SU-DHL-6 (cell line): ENCODE measurements around the gene NBEA.

Source experiments
- H2AFZ ChIP-seq: fragments of 200-600 bp; sonication (generic); 2 replicates; pipeline ENCODE4 v1.6.1; 2014; ENCODE audit warnings: low read depth, mild to moderate bottlenecking, moderate library complexity, mixed read lengths, antibody characterized with exemption, low read length; ENCODE audit not compliant: severe bottlenecking
- H3F3A ChIP-seq: fragments of 200-600 bp; shearing (Covaris generic); 2 replicates; pipeline ENCODE4 v1.6.0; 2016; ENCODE audit warnings: antibody characterized with exemption, mild to moderate bottlenecking; ENCODE audit not compliant: insufficient read depth
- H3K27ac ChIP-seq: fragments of 200-600 bp; sonication (generic); 2 replicates; pipeline ENCODE4 v1.5.1; 2016; ENCODE audit warnings: low read depth, mild to moderate bottlenecking, low read length, moderate library complexity, mixed read lengths
- H3K27me3 ChIP-seq: fragments of 200-600 bp; sonication (generic), shearing (Covaris generic); 2 replicates; pipeline ENCODE4 v1.6.0; 2014; ENCODE audit warnings: mild to moderate bottlenecking, low read length
- H3K36me3 ChIP-seq: fragments of 200-600 bp; sonication (generic); 2 replicates; pipeline ENCODE4 v1.6.1; 2014; ENCODE audit warnings: mild to moderate bottlenecking, low read length, mixed read lengths
- H3K4me2 ChIP-seq: fragments of 300-600, 200-600 bp; shearing (Covaris generic), sonication (generic); 2 replicates; pipeline ENCODE4 v1.6.0; 2014; ENCODE audit warnings: low read length, low read depth, mild to moderate bottlenecking; ENCODE audit not compliant: poor library complexity, severe bottlenecking
- H3K4me3 ChIP-seq: fragments of 200-600 bp; sonication (generic); 2 replicates; pipeline ENCODE4 v1.5.1; 2014; ENCODE audit warnings: antibody characterized with exemption, low read length, mild to moderate bottlenecking, mixed read lengths; ENCODE audit not compliant: insufficient read depth, poor library complexity, severe bottlenecking
- H3K79me2 ChIP-seq: fragments of 200-600 bp; sonication (generic); 2 replicates; pipeline ENCODE4 v1.6.1; 2014; ENCODE audit warnings: mild to moderate bottlenecking, low read length, moderate library complexity; ENCODE audit not compliant: insufficient read depth
- H3K9ac ChIP-seq: fragments of 200-600 bp; sonication (generic); 2 replicates; pipeline ENCODE4 v1.7.0; 2014; ENCODE audit warnings: mild to moderate bottlenecking, low read length
- H3K9me2 ChIP-seq: fragments of 200-600 bp; sonication (generic); replicated peaks from 2 replicates; pipeline ENCODE4 v1.6.1; 2014; ENCODE audit warnings: low read length; ENCODE audit not compliant: insufficient read depth
- H3K9me3 ChIP-seq: fragments of 200-600 bp; sonication (generic); 2 replicates; pipeline ENCODE4 v1.6.1; 2014; ENCODE audit warnings: low read length, mixed read lengths; ENCODE audit not compliant: insufficient read depth
- H4K20me1 ChIP-seq: fragments of 200-600 bp; sonication (generic); 2 replicates; pipeline ENCODE4 v1.6.1; 2014; ENCODE audit warnings: low read depth, mild to moderate bottlenecking, antibody characterized with exemption, low read length, moderate library complexity, mixed read lengths
- EZH2phosphoT487 ChIP-seq: fragments of 200-600 bp; sonication (generic), shearing (Covaris generic); conservative IDR thresholded peaks from 2 replicates; pipeline ENCODE4 v1.6.1; 2018; ENCODE audit warnings: mild to moderate bottlenecking, antibody characterized with exemption, low read length, moderate library complexity, mixed read lengths
- TF ChIP-seq, protein P1 (sequence below): fragments of 200-600 bp; sonication (generic); IDR thresholded peaks from one replicate; pipeline ENCODE4 v1.5.1; 2017; ENCODE audit warnings: antibody characterized with exemption, mild to moderate bottlenecking, low read length, moderate library complexity; ENCODE audit not compliant: insufficient read depth, poor library complexity, severe bottlenecking

The NBEA gene

DNA sequence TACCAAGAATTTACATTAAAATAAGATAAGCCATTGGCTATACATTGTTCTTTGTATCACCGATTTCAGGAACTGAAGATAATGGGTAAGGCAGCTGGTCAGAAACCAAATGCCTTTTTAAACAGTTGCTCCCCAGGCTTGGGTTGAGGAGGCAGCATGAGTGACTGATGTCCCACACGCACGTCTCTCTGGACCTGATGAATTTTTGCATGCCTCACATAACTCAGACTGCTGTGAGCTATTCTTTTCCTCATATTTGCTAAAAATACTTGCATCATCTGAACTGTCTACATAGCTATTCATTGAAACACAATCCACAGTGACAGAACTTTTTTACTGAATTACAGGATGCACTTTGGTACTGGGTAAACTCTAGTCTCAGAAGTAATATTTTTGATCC, 658.1 kb downstream of the NBEA start:
- H3K79me2 ChIP-seq = no peaks in the 10 kb centered on the region
- no peak overlapping the region for H3K27ac ChIP-seq
- no peaks in the 10 kb centered on the region for H3K27me3 ChIP-seq
- H2AFZ ChIP-seq = no peak overlapping the region
- no peaks in the 10 kb centered on the region for H3K9me3 ChIP-seq
- H3K9me2 ChIP-seq = no peaks in the 10 kb centered on the region
- H3K4me2 ChIP-seq = no peak overlapping the region
- no peak overlapping the region for H3K4me3 ChIP-seq
- no peak overlapping the region for H3K9ac ChIP-seq
- H3F3A ChIP-seq = no peaks in the 10 kb centered on the region
- H4K20me1 ChIP-seq = no peaks in the 10 kb centered on the region
- TF ChIP-seq, protein P1, sequence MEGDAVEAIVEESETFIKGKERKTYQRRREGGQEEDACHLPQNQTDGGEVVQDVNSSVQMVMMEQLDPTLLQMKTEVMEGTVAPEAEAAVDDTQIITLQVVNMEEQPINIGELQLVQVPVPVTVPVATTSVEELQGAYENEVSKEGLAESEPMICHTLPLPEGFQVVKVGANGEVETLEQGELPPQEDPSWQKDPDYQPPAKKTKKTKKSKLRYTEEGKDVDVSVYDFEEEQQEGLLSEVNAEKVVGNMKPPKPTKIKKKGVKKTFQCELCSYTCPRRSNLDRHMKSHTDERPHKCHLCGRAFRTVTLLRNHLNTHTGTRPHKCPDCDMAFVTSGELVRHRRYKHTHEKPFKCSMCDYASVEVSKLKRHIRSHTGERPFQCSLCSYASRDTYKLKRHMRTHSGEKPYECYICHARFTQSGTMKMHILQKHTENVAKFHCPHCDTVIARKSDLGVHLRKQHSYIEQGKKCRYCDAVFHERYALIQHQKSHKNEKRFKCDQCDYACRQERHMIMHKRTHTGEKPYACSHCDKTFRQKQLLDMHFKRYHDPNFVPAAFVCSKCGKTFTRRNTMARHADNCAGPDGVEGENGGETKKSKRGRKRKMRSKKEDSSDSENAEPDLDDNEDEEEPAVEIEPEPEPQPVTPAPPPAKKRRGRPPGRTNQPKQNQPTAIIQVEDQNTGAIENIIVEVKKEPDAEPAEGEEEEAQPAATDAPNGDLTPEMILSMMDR = no peak
- no peak for TF ChIP-seq EZH2phosphoT487
- no peaks in the 10 kb centered on the region for H3K36me3 ChIP-seq

DNA sequence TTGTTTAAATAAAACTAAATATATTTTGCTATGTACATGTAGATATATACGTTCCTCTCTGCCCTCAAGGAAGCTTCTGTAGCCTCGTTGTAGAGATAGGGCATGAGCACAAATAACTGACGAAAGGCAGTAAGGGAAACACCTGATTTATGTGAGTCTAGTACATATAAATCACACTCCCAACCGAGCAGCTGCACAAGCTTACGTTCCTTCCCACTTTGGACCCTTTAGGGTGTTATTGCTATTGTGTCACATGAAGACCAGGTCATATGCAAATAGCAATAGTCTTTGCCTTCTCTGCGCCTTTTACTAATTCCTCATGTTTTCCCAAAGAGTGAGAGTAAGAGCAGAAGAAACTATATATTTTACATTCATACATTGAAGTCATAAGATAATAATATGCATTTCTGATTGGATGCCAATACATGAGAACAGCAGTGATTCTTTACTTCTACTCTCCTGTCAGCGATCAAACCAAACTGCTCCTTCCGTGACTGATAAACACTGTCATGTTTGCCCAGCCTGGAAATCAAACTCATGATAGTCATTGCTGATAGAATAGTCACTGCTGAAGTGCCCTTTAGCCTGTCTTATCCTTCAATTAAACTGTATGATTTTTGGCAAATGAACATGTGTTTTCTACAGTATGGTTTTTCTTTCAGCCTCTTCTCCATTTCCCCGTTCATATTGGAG, 661.7 kb downstream of the NBEA start:
- H3K27me3 ChIP-seq = no peaks in the 10 kb centered on the region
- no peak overlapping the region for H3K4me3 ChIP-seq
- H3K27ac ChIP-seq = no peak overlapping the region
- no peaks in the 10 kb centered on the region for H3K9me3 ChIP-seq
- TF ChIP-seq, protein P1 = no peak
- no peak for TF ChIP-seq EZH2phosphoT487
- no peaks in the 10 kb centered on the region for H3K9me2 ChIP-seq
- no peaks in the 10 kb centered on the region for H3K79me2 ChIP-seq
- no peak overlapping the region for H3K9ac ChIP-seq
- no peak overlapping the region for H3K4me2 ChIP-seq
- no peaks in the 10 kb centered on the region for H4K20me1 ChIP-seq
- H3F3A ChIP-seq = no peaks in the 10 kb centered on the region
- H3K36me3 ChIP-seq = no peaks in the 10 kb centered on the region
- no peak overlapping the region for H2AFZ ChIP-seq

DNA sequence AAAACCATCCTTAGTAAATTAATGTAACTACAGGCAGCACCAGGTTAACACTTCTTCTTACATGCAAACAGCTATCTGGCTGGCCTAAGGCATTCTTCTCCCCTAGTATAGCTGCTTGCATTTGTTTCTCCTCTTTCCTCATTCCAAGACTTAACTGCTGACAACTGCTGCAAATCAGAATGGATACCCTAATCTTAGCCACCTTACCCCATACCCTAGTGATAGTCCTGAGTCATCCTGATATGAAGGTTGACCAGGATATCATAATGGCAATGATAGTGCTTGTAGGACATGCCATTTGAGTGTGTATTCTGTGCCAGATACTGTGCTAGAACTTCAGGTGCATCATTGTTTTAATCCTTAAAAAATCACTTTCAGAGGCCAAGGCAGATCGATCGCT, 672.6 kb downstream of the NBEA start:
- Histone ChIP-seq H3K9ac (no peak overlapping the region), H3K36me3 (no peaks in the 10 kb centered on the region), H3K9me3 (no peaks in the 10 kb centered on the region), H3K27ac (no peak overlapping the region), H3K79me2 (no peaks in the 10 kb centered on the region), H3K4me3 (no peak overlapping the region), H3K4me2 (no peak overlapping the region), H2AFZ (no peak overlapping the region), H3F3A (no peaks in the 10 kb centered on the region), H3K9me2 (no peaks in the 10 kb centered on the region), H3K27me3 (no peaks in the 10 kb centered on the region), H4K20me1 (no peaks in the 10 kb centered on the region)
- TF ChIP-seq, protein P1 = no peak
- TF ChIP-seq EZH2phosphoT487 = no peak
